Measurements from ENCODE around the gene LRRC14B.

The LRRC14B gene

DNA sequence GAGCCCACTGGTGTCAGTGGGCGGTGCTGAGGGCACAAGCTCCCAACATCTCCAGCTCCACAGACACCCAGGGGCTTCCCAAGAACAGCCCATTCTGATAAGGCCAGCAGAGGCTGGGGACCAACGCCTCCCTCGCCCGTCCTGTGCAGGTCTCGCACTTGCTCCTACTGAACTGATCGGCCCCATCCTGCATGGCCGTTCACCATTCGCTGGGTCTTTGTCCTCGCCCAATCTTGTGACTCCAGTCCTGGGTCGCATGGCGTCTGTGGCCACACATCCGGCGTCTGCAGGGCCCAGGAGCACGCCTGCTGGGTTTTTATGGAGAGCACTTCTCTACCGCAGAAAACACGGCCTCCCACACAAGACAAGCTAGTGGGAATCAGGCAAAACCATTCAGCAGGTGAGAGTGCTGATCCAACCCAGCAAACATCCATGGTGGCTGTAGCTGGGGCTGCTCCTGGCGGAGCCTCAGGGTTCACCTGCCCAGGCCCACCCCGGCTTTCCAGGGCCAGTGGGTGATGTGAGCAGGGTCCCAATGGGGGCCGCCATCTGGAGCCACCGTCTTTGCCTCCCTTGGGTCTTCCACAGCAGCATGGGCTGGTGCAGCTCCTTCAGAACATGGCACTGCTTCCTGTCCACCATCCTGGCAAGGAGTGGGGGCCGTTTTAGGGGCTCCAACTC lies 7.4 kb downstream of the LRRC14B start:
- Histone ChIP-seq H3K4me3 (ENCODE audit: low read length) (no peak overlapping the region), H4K20me1 (ENCODE audit: control insufficient read depth, insufficient read depth, low read depth, low read length) (peaks cover 6% of the 10 kb centered on the region), H3F3A (ENCODE audit: control insufficient read depth, insufficient read depth) (peaks cover 17% of the 10 kb centered on the region), H3K4me2 (ENCODE audit: low read length) (no peak overlapping the region), H3K9me2 (replicated peaks; ENCODE audit: control insufficient read depth, low read length) (no peaks in the 10 kb centered on the region), H3K27me3 (ENCODE audit: control insufficient read depth, low read length) (no peaks in the 10 kb centered on the region), H3K36me3 (ENCODE audit: control insufficient read depth, low read length) (peaks cover 26% of the 10 kb centered on the region), H3K79me2 (ENCODE audit: control insufficient read depth, low read length) (peaks cover 34% of the 10 kb centered on the region), H3K9me3 (ENCODE audit: control insufficient read depth, insufficient read depth, low read length) (no peaks in the 10 kb centered on the region), H3K27ac (ENCODE audit: low read depth, low read length) (no peak overlapping the region), H3K4me1 (ENCODE audit: control insufficient read depth, low read length) (peaks cover 70% of the 10 kb centered on the region)
- no peak for TF ChIP-seq EZH2phosphoT487 (IDR thresholded peaks at IDR 0.05; ENCODE audit: borderline replicate concordance, low read length)
- TF ChIP-seq, protein P1, sequence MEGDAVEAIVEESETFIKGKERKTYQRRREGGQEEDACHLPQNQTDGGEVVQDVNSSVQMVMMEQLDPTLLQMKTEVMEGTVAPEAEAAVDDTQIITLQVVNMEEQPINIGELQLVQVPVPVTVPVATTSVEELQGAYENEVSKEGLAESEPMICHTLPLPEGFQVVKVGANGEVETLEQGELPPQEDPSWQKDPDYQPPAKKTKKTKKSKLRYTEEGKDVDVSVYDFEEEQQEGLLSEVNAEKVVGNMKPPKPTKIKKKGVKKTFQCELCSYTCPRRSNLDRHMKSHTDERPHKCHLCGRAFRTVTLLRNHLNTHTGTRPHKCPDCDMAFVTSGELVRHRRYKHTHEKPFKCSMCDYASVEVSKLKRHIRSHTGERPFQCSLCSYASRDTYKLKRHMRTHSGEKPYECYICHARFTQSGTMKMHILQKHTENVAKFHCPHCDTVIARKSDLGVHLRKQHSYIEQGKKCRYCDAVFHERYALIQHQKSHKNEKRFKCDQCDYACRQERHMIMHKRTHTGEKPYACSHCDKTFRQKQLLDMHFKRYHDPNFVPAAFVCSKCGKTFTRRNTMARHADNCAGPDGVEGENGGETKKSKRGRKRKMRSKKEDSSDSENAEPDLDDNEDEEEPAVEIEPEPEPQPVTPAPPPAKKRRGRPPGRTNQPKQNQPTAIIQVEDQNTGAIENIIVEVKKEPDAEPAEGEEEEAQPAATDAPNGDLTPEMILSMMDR (IDR thresholded peaks at IDR 0.05; ENCODE audit: low read depth, low read length, poor library complexity, severe bottlenecking), result no peak

- Histone ChIP-seq H3K4me1 (ENCODE audit: control insufficient read depth, low read length) (peaks cover 70% of the 10 kb centered on the region), H4K20me1 (ENCODE audit: control insufficient read depth, insufficient read depth, low read depth, low read length) (peaks cover 6% of the 10 kb centered on the region), H3K79me2 (ENCODE audit: control insufficient read depth, low read length) (peaks cover 41% of the 10 kb centered on the region), H3K9me2 (replicated peaks; ENCODE audit: control insufficient read depth, low read length) (no peaks in the 10 kb centered on the region), H3K4me3 (ENCODE audit: low read length) (no peak overlapping the region), H3K9me3 (ENCODE audit: control insufficient read depth, insufficient read depth, low read length) (no peaks in the 10 kb centered on the region), H3K36me3 (ENCODE audit: control insufficient read depth, low read length) (peaks cover 33% of the 10 kb centered on the region), H3F3A (ENCODE audit: control insufficient read depth, insufficient read depth) (peaks cover 17% of the 10 kb centered on the region), H3K27ac (ENCODE audit: low read depth, low read length) (no peak overlapping the region; the same call in 1 of the 2 replicates), H3K27me3 (ENCODE audit: control insufficient read depth, low read length) (no peaks in the 10 kb centered on the region), H3K4me2 (ENCODE audit: low read length) (no peak overlapping the region)
- TF ChIP-seq EZH2phosphoT487 (IDR thresholded peaks at IDR 0.05; ENCODE audit: borderline replicate concordance, low read length), result no peak
- TF ChIP-seq, protein P1 (IDR thresholded peaks at IDR 0.05; ENCODE audit: low read depth, low read length, poor library complexity, severe bottlenecking), result no peak
Measured at GRCh38 chr5:199197-199949, 8.1 kb downstream of the LRRC14B start.

DNA sequence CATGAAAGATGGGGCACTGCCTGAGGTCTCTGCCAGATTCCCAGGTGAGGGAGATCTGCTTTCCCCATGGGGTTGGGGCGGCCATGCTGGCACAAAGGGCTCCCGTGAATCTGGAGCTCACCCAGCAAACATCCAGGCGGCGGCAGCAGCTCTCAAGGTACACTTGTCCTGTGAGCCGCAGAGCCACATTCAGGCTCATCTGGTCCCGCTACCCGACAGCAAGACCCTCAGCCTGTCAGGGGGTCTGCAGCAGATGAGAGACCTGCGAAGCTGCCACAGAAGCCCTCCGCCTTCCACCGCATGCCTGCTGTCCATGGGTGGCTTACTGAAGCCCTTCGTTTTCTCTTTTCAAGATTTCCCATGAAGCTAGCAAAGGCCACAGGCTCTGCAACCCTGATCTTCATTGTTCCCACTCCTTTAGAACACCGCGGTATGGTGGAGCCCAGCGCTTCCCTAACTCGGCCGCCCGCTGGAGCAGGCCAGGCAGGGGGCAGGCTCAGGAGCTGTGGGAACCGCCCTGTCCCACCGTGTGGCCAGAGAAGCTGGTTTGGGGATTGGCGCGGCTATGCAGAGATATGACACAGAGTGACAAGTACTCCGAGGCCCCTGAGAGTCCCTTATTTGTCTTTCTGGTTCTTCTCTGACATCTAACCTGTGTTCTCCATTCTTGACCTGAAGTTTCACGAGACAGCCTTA lies 8.8 kb downstream of the LRRC14B start:
- Histone ChIP-seq H3K79me2 (ENCODE audit: control insufficient read depth, low read length) (peaks cover 48% of the 10 kb centered on the region), H3K9me3 (ENCODE audit: control insufficient read depth, insufficient read depth, low read length) (no peaks in the 10 kb centered on the region), H3K4me3 (ENCODE audit: low read length) (peak overlapping the region; percentile 48), H3K4me2 (ENCODE audit: low read length) (peak overlapping the region; percentile 60), H3K27ac (ENCODE audit: low read depth, low read length) (peak overlapping the region; percentile 86), H3K9me2 (replicated peaks; ENCODE audit: control insufficient read depth, low read length) (no peaks in the 10 kb centered on the region), H3F3A (ENCODE audit: control insufficient read depth, insufficient read depth) (peaks cover 17% of the 10 kb centered on the region), H3K36me3 (ENCODE audit: control insufficient read depth, low read length) (peaks cover 41% of the 10 kb centered on the region), H3K27me3 (ENCODE audit: control insufficient read depth, low read length) (no peaks in the 10 kb centered on the region), H3K4me1 (ENCODE audit: control insufficient read depth, low read length) (peaks cover 66% of the 10 kb centered on the region), H4K20me1 (ENCODE audit: control insufficient read depth, insufficient read depth, low read depth, low read length) (peaks cover 6% of the 10 kb centered on the region)
- TF ChIP-seq, protein P1 (IDR thresholded peaks at IDR 0.05; ENCODE audit: low read depth, low read length, poor library complexity, severe bottlenecking), result no peak
- TF ChIP-seq EZH2phosphoT487 (IDR thresholded peaks at IDR 0.05; ENCODE audit: borderline replicate concordance, low read length), result no peak

Data from DOHH2 (cell line).